GM12878 (cell line): ENCODE data around the gene FAM81B.

Experiments used
- ATF7 ChIP-seq: fragments of 450-650 bp; IDR thresholded peaks from 2 replicates; pipeline ENCODE4 v1.6.1; 2016; ENCODE audit warnings: low read depth, mild to moderate bottlenecking
- CTCF ChIP-seq, 3 experiments: IDR thresholded peaks in 2 of 3; conservative IDR thresholded peaks in 1 of 3; 2 replicates each; pipeline ENCODE4 v1.5.1; 2011; ENCODE audit warnings: low read depth in 3 of 3, low read length in 3 of 3, mild to moderate bottlenecking in 3 of 3, control low read depth in 2 of 3, moderate library complexity in 2 of 3, inconsistent platforms in 1 of 3, mixed read lengths in 1 of 3; ENCODE audit not compliant: control insufficient read depth in 2 of 3, insufficient read depth in 1 of 3; ENCODE audit errors: extremely low read depth in 1 of 3
- ELK1 ChIP-seq: IDR thresholded peaks from 2 replicates; pipeline ENCODE4 v1.6.1; 2012; ENCODE audit warnings: low read depth, low read length, improper control_type of control experiment
- EP300 ChIP-seq, 2 experiments: fragments of 150-350 bp in 1 of 2; IDR thresholded peaks; 2 replicates each; pipeline ENCODE4 v1.6.1; 2011 to 2012; ENCODE audit warnings: low read depth in 2 of 2, low read length in 2 of 2, borderline replicate concordance in 1 of 2, improper control_type of control experiment in 1 of 2, inconsistent platforms in 1 of 2; ENCODE audit not compliant: control insufficient read depth in 1 of 2
- GABPA ChIP-seq: IDR thresholded peaks from 2 replicates; pipeline ENCODE4 v1.6.1; 2014; ENCODE audit warnings: antibody characterized with exemption, low read depth, mild to moderate bottlenecking, inconsistent platforms
- PAX8 ChIP-seq: fragments of 450-650 bp; IDR thresholded peaks from 2 replicates; pipeline ENCODE4 v1.6.1; 2017; ENCODE audit warnings: mild to moderate bottlenecking, moderate library complexity
- POLR2A ChIP-seq: IDR thresholded peaks from 2 replicates; pipeline ENCODE4 v1.6.1; 2011; ENCODE audit warnings: low read depth, mild to moderate bottlenecking, low read length
- RFX5 ChIP-seq: IDR thresholded peaks from 2 replicates; pipeline ENCODE4 v1.6.1; 2011; ENCODE audit warnings: low read depth, low read length, improper control_type of control experiment
- TAF1 ChIP-seq: IDR thresholded peaks from 2 replicates; pipeline ENCODE4 v1.6.1; 2011; ENCODE audit warnings: mild to moderate bottlenecking, low read depth, low read length, borderline replicate concordance
- TCF12 ChIP-seq: IDR thresholded peaks from 2 replicates; pipeline ENCODE4 v1.6.1; 2011; ENCODE audit warnings: low read depth, mild to moderate bottlenecking, low read length
- TF ChIP-seq, protein P1 (sequence below): IDR thresholded peaks from 2 replicates; pipeline ENCODE4 v1.6.1; 2012; ENCODE audit warnings: low read depth, low read length, improper control_type of control experiment
- TF ChIP-seq, protein P2 (sequence below): IDR thresholded peaks from 2 replicates; pipeline ENCODE4 v1.6.1; 2011; ENCODE audit warnings: low read depth, low read length, improper control_type of control experiment, borderline replicate concordance
- TF ChIP-seq, protein P3 (sequence below): fragments of 450-650 bp; IDR thresholded peaks from 2 replicates; pipeline ENCODE4 v1.6.1; 2017; ENCODE audit warnings: mild to moderate bottlenecking, moderate library complexity
- TF ChIP-seq, protein P4 (sequence below): IDR thresholded peaks from 2 replicates; pipeline ENCODE4 v1.6.1; 2012; ENCODE audit warnings: mild to moderate bottlenecking, low read depth, low read length

DNA sequence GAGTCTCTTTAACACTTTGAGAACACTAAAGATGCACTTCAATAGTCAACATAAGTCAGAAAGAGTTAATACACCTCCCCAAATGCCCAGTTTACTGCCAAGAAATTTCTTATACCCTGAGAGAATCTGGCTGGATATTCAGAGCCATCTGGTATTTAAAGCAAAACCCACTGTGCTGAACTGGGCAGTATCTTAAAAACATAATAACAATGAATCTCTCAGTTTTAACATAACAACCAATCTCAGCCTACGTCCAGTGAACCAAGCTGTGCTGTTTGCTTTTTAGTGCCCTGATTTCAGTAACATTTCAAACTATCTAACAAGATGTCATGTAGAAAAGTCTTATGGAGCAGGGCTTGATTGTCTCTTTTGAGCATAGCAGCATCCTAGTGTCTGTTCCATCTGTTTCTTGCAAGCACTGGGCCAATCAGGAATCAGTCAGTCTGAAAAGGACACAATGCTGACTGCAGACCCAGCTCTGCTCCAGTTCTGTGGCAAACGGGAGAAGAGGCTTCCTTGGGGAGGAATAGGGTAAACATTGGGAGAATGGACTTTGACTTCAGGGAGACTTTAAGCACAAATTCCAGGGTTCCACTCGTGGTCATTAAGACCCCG lies 43.6 kb upstream of the FAM81B start:
- TF ChIP-seq CTCF (IDR thresholded peaks at IDR 0.05 in 2 of 3, conservative IDR thresholded peaks at IDR 0.05 in 1 of 3; ENCODE audit: control insufficient read depth in 2 of 3, extremely low read depth in 1 of 3, insufficient read depth in 1 of 3, low read depth in 3 of 3, low read length in 3 of 3) = no peak
- no peak for TF ChIP-seq EP300 (IDR thresholded peaks at IDR 0.05; ENCODE audit: borderline replicate concordance in 1 of 2, control insufficient read depth in 1 of 2, low read depth in 2 of 2, low read length in 2 of 2)
- TF ChIP-seq, protein P1, sequence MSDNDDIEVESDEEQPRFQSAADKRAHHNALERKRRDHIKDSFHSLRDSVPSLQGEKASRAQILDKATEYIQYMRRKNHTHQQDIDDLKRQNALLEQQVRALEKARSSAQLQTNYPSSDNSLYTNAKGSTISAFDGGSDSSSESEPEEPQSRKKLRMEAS = no peak
- TF ChIP-seq, protein P2, sequence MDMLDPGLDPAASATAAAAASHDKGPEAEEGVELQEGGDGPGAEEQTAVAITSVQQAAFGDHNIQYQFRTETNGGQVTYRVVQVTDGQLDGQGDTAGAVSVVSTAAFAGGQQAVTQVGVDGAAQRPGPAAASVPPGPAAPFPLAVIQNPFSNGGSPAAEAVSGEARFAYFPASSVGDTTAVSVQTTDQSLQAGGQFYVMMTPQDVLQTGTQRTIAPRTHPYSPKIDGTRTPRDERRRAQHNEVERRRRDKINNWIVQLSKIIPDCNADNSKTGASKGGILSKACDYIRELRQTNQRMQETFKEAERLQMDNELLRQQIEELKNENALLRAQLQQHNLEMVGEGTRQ = no peak
- no peak for TF ChIP-seq GABPA
- TF ChIP-seq RFX5 = no peak
- TF ChIP-seq PAX8 = no peak
- TF ChIP-seq TCF12 = no peak
- TF ChIP-seq ELK1 = no peak
- no peak for TF ChIP-seq TAF1
- no peak for TF ChIP-seq POLR2A
- TF ChIP-seq, protein P3, sequence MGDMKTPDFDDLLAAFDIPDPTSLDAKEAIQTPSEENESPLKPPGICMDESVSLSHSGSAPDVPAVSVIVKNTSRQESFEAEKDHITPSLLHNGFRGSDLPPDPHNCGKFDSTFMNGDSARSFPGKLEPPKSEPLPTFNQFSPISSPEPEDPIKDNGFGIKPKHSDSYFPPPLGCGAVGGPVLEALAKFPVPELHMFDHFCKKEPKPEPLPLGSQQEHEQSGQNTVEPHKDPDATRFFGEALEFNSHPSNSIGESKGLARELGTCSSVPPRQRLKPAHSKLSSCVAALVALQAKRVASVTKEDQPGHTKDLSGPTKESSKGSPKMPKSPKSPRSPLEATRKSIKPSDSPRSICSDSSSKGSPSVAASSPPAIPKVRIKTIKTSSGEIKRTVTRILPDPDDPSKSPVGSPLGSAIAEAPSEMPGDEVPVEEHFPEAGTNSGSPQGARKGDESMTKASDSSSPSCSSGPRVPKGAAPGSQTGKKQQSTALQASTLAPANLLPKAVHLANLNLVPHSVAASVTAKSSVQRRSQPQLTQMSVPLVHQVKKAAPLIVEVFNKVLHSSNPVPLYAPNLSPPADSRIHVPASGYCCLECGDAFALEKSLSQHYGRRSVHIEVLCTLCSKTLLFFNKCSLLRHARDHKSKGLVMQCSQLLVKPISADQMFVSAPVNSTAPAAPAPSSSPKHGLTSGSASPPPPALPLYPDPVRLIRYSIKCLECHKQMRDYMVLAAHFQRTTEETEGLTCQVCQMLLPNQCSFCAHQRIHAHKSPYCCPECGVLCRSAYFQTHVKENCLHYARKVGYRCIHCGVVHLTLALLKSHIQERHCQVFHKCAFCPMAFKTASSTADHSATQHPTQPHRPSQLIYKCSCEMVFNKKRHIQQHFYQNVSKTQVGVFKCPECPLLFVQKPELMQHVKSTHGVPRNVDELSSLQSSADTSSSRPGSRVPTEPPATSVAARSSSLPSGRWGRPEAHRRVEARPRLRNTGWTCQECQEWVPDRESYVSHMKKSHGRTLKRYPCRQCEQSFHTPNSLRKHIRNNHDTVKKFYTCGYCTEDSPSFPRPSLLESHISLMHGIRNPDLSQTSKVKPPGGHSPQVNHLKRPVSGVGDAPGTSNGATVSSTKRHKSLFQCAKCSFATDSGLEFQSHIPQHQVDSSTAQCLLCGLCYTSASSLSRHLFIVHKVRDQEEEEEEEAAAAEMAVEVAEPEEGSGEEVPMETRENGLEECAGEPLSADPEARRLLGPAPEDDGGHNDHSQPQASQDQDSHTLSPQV = no peak
- TF ChIP-seq, protein P4, sequence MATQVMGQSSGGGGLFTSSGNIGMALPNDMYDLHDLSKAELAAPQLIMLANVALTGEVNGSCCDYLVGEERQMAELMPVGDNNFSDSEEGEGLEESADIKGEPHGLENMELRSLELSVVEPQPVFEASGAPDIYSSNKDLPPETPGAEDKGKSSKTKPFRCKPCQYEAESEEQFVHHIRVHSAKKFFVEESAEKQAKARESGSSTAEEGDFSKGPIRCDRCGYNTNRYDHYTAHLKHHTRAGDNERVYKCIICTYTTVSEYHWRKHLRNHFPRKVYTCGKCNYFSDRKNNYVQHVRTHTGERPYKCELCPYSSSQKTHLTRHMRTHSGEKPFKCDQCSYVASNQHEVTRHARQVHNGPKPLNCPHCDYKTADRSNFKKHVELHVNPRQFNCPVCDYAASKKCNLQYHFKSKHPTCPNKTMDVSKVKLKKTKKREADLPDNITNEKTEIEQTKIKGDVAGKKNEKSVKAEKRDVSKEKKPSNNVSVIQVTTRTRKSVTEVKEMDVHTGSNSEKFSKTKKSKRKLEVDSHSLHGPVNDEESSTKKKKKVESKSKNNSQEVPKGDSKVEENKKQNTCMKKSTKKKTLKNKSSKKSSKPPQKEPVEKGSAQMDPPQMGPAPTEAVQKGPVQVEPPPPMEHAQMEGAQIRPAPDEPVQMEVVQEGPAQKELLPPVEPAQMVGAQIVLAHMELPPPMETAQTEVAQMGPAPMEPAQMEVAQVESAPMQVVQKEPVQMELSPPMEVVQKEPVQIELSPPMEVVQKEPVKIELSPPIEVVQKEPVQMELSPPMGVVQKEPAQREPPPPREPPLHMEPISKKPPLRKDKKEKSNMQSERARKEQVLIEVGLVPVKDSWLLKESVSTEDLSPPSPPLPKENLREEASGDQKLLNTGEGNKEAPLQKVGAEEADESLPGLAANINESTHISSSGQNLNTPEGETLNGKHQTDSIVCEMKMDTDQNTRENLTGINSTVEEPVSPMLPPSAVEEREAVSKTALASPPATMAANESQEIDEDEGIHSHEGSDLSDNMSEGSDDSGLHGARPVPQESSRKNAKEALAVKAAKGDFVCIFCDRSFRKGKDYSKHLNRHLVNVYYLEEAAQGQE = no peak
- TF ChIP-seq ATF7 = no peak
